ENCODE measurements around the gene GKN1. TPM values are rescaled to one million over a fixed set of nuclear protein-coding genes. Genes with fewer than 3 reads are reported as not detected.
A peak's percentile ranks its signal among the peaks of the same experiment; 100 is the strongest.

GKN1 gene, protein sequence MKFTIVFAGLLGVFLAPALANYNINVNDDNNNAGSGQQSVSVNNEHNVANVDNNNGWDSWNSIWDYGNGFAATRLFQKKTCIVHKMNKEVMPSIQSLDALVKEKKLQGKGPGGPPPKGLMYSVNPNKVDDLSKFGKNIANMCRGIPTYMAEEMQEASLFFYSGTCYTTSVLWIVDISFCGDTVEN
- polyA plus RNA-seq, result 1 to 10 TPM in 1 of 4 donors, under 1 TPM in 1, not detected in 2; 0.12 to 1.9 TPM
- long read RNA-seq, donor 1, result 0 reads
- long read RNA-seq, donor 2, result 0 reads
- long read RNA-seq, donor 3, result 0 reads
- long read RNA-seq, donor 4, result 0 reads
- long read RNA-seq, donor 5, result 0 reads
- long read RNA-seq, donor 6, result 0 reads
- long read RNA-seq, donor 7, result 0 reads
- long read RNA-seq, donor 8, result 0 reads
- long read RNA-seq, donor 9, result 0 reads
- long read RNA-seq, donor 10, result 0 reads

GRCh38 chr2:68974251-68974650, at the start of gene GKN1:
Gene GKN1, plus strand, starts transcription at chr2:68974636. Its CDS starts 42 bp downstream, at chr2:68974678.
- H3K4me1 ChIP-seq (ENCODE audit: control insufficient read depth in 3 of 3, insufficient read depth in 2 of 3, low read depth in 1 of 3, low read length in 2 of 3), result no peaks in the 10 kb centered on the region
- 52 to 59% (median 54%) methylated on average over 3 of the region's 3 CpGs for WGBS, 3 donors
- no peak for DNase-seq
- peaks cover 0 to 3% (median 2%) of the 10 kb centered on the region in 3 donors for H3K27me3 ChIP-seq (ENCODE audit: control insufficient read depth in 3 of 3, insufficient read depth in 3 of 3, low read length in 3 of 3)
- no peak for FAIRE-seq
- H3K27ac ChIP-seq (ENCODE audit: low read depth in 1 of 3, low read length in 2 of 3), result no peak within 1 kb of the TSS
- H3K9me3 ChIP-seq (ENCODE audit: control insufficient read depth in 2 of 2, insufficient read depth in 1 of 2, low read depth in 1 of 2, low read length in 1 of 2), result no peaks in the 10 kb centered on the region
- no peak within 1 kb of the TSS for H3K4me3 ChIP-seq (ENCODE audit: low read depth in 1 of 3, low read length in 3 of 3)
- H3K36me3 ChIP-seq (ENCODE audit: control insufficient read depth in 3 of 3, insufficient read depth in 2 of 3, low read depth in 1 of 3, low read length in 3 of 3), result no peaks in the 10 kb centered on the region

- WGBS, 3 donors, result 37 to 44% (median 41%) methylated on average over 9 of the region's 9 CpGs
- DNase-seq, result peak; percentile 42 to 61
- Histone ChIP-seq H3K9me3 (ENCODE audit: control insufficient read depth in 2 of 2, insufficient read depth in 1 of 2, low read depth in 1 of 2, low read length in 1 of 2) (no peaks in the 10 kb centered on the region), H3K27me3 (ENCODE audit: control insufficient read depth in 3 of 3, insufficient read depth in 3 of 3, low read length in 3 of 3) (no peaks in the 10 kb centered on the region), H3K4me1 (ENCODE audit: control insufficient read depth in 3 of 3, insufficient read depth in 2 of 3, low read depth in 1 of 3, low read length in 2 of 3) (no peaks in the 10 kb centered on the region), H3K4me3 (ENCODE audit: low read depth in 1 of 3, low read length in 3 of 3) (no peak overlapping the region), H3K36me3 (ENCODE audit: control insufficient read depth in 3 of 3, insufficient read depth in 2 of 3, low read depth in 1 of 3, low read length in 3 of 3) (no peaks in the 10 kb centered on the region), H3K27ac (ENCODE audit: low read depth in 1 of 3, low read length in 2 of 3) (no peak overlapping the region)
- no peak for FAIRE-seq
Measured at GRCh38 chr2:68925295-68925896, 49.0 kb upstream of the GKN1 start.

DNA sequence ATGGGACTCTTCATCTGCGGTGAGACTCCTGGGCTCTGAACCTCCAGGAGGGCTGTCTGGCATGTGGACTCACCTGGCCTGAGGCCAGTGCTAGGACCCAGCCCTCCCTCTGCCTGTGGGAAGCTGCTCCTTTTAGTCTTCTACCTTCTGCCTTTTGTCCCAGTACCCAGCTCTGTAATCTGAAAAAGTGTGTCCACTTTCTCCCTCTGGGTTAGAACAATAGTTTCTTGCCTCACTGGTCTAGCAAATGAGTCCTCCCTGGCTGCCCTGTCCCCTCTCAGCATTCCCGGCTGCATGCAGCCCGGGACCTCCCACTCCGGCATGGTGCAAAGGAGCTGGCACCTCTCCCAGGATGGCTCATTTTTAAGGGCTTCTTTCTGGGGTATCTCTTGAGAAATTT, 47.6 kb upstream of the GKN1 start:
- 51 to 71% (median 59%) methylated on average over 4 of the region's 4 CpGs for WGBS, 3 donors
- no peak for FAIRE-seq
- no peak for DNase-seq
- no peaks in the 10 kb centered on the region for H3K4me1 ChIP-seq (ENCODE audit: control insufficient read depth in 3 of 3, insufficient read depth in 2 of 3, low read depth in 1 of 3, low read length in 2 of 3)
- no peaks in the 10 kb centered on the region for H3K9me3 ChIP-seq (ENCODE audit: control insufficient read depth in 2 of 2, insufficient read depth in 1 of 2, low read depth in 1 of 2, low read length in 1 of 2)
- H3K4me3 ChIP-seq (ENCODE audit: low read depth in 1 of 3, low read length in 3 of 3), result no peak overlapping the region
- H3K36me3 ChIP-seq (ENCODE audit: control insufficient read depth in 3 of 3, insufficient read depth in 2 of 3, low read depth in 1 of 3, low read length in 3 of 3), result no peaks in the 10 kb centered on the region
- H3K27ac ChIP-seq (ENCODE audit: low read depth in 1 of 3, low read length in 2 of 3), result no peak overlapping the region
- no peaks in the 10 kb centered on the region for H3K27me3 ChIP-seq (ENCODE audit: control insufficient read depth in 3 of 3, insufficient read depth in 3 of 3, low read length in 3 of 3)

GRCh38 chr2:68931149-68931711, 43.2 kb upstream of the GKN1 start:
- DNase-seq, result no peak
- 76 to 87% (median 83%) methylated on average over 3 of the region's 3 CpGs for WGBS, 3 donors
- Histone ChIP-seq H3K27me3 (ENCODE audit: control insufficient read depth in 3 of 3, insufficient read depth in 3 of 3, low read length in 3 of 3) (peaks cover 0 to 4% (median 0%) of the 10 kb centered on the region in 3 donors), H3K36me3 (ENCODE audit: control insufficient read depth in 3 of 3, insufficient read depth in 2 of 3, low read depth in 1 of 3, low read length in 3 of 3) (no peaks in the 10 kb centered on the region), H3K9me3 (ENCODE audit: control insufficient read depth in 2 of 2, insufficient read depth in 1 of 2, low read depth in 1 of 2, low read length in 1 of 2) (no peaks in the 10 kb centered on the region), H3K27ac (ENCODE audit: low read depth in 1 of 3, low read length in 2 of 3) (no peak overlapping the region), H3K4me3 (ENCODE audit: low read depth in 1 of 3, low read length in 3 of 3) (no peak overlapping the region), H3K4me1 (ENCODE audit: control insufficient read depth in 3 of 3, insufficient read depth in 2 of 3, low read depth in 1 of 3, low read length in 2 of 3) (no peaks in the 10 kb centered on the region)
- FAIRE-seq, result no peak

- DNase-seq, result no peak
- Histone ChIP-seq H3K36me3 (ENCODE audit: control insufficient read depth in 3 of 3, insufficient read depth in 2 of 3, low read depth in 1 of 3, low read length in 3 of 3) (no peaks in the 10 kb centered on the region), H3K4me3 (ENCODE audit: low read depth in 1 of 3, low read length in 3 of 3) (no peak overlapping the region), H3K9me3 (ENCODE audit: control insufficient read depth in 2 of 2, insufficient read depth in 1 of 2, low read depth in 1 of 2, low read length in 1 of 2) (no peaks in the 10 kb centered on the region), H3K27ac (ENCODE audit: low read depth in 1 of 3, low read length in 2 of 3) (no peak overlapping the region), H3K27me3 (ENCODE audit: control insufficient read depth in 3 of 3, insufficient read depth in 3 of 3, low read length in 3 of 3) (peaks cover 0 to 4% (median 0%) of the 10 kb centered on the region in 3 donors), H3K4me1 (ENCODE audit: control insufficient read depth in 3 of 3, insufficient read depth in 2 of 3, low read depth in 1 of 3, low read length in 2 of 3) (no peaks in the 10 kb centered on the region)
- no peak for FAIRE-seq
- 46 to 74% (median 63%) methylated on average over 4 of the region's 4 CpGs for WGBS, 3 donors
Measured at GRCh38 chr2:68931799-68932198, 42.6 kb upstream of the GKN1 start.

- Histone ChIP-seq H3K36me3 (ENCODE audit: control insufficient read depth in 3 of 3, insufficient read depth in 2 of 3, low read depth in 1 of 3, low read length in 3 of 3) (no peaks in the 10 kb centered on the region), H3K9me3 (ENCODE audit: control insufficient read depth in 2 of 2, insufficient read depth in 1 of 2, low read depth in 1 of 2, low read length in 1 of 2) (no peaks in the 10 kb centered on the region), H3K27me3 (ENCODE audit: control insufficient read depth in 3 of 3, insufficient read depth in 3 of 3, low read length in 3 of 3) (peaks cover 0 to 4% (median 0%) of the 10 kb centered on the region in 3 donors), H3K27ac (ENCODE audit: low read depth in 1 of 3, low read length in 2 of 3) (no peak overlapping the region), H3K4me3 (ENCODE audit: low read depth in 1 of 3, low read length in 3 of 3) (no peak overlapping the region), H3K4me1 (ENCODE audit: control insufficient read depth in 3 of 3, insufficient read depth in 2 of 3, low read depth in 1 of 3, low read length in 2 of 3) (no peaks in the 10 kb centered on the region)
- DNase-seq (no peak), FAIRE-seq (no peak)
- 73 to 80% (median 79%) methylated on average over 4 of the region's 4 CpGs for WGBS, 3 donors
Measured at GRCh38 chr2:68932402-68932801, 42.0 kb upstream of the GKN1 start.

- Histone ChIP-seq H3K27me3 (ENCODE audit: control insufficient read depth in 3 of 3, insufficient read depth in 3 of 3, low read length in 3 of 3) (peaks cover 0 to 4% (median 0%) of the 10 kb centered on the region in 3 donors), H3K4me1 (ENCODE audit: control insufficient read depth in 3 of 3, insufficient read depth in 2 of 3, low read depth in 1 of 3, low read length in 2 of 3) (no peaks in the 10 kb centered on the region), H3K4me3 (ENCODE audit: low read depth in 1 of 3, low read length in 3 of 3) (no peak overlapping the region), H3K9me3 (ENCODE audit: control insufficient read depth in 2 of 2, insufficient read depth in 1 of 2, low read depth in 1 of 2, low read length in 1 of 2) (no peaks in the 10 kb centered on the region), H3K36me3 (ENCODE audit: control insufficient read depth in 3 of 3, insufficient read depth in 2 of 3, low read depth in 1 of 3, low read length in 3 of 3) (no peaks in the 10 kb centered on the region), H3K27ac (ENCODE audit: low read depth in 1 of 3, low read length in 2 of 3) (no peak overlapping the region)
- DNase-seq, result no peak
- FAIRE-seq, result no peak
- WGBS, 3 donors, result 86 to 89% (median 87%) methylated on average over 3 of the region's 3 CpGs
Measured at GRCh38 chr2:68934021-68934420, 40.4 kb upstream of the GKN1 start.

- no peaks in the 10 kb centered on the region for H3K4me1 ChIP-seq (ENCODE audit: control insufficient read depth in 3 of 3, insufficient read depth in 2 of 3, low read depth in 1 of 3, low read length in 2 of 3)
Measured at GRCh38 chr2:68935471-68935870, 39.0 kb upstream of the GKN1 start.

More at GRCh38 chr2:68935471-68935870, 39.0 kb upstream of the GKN1 start:
- Histone ChIP-seq H3K36me3 (ENCODE audit: control insufficient read depth in 3 of 3, insufficient read depth in 2 of 3, low read depth in 1 of 3, low read length in 3 of 3) (no peaks in the 10 kb centered on the region), H3K27ac (ENCODE audit: low read depth in 1 of 3, low read length in 2 of 3) (no peak overlapping the region), H3K27me3 (ENCODE audit: control insufficient read depth in 3 of 3, insufficient read depth in 3 of 3, low read length in 3 of 3) (peaks cover 0 to 4% (median 0%) of the 10 kb centered on the region in 3 donors), H3K4me3 (ENCODE audit: low read depth in 1 of 3, low read length in 3 of 3) (no peak overlapping the region), H3K9me3 (ENCODE audit: control insufficient read depth in 2 of 2, insufficient read depth in 1 of 2, low read depth in 1 of 2, low read length in 1 of 2) (no peaks in the 10 kb centered on the region)
- FAIRE-seq, result no peak
- 72 to 91% (median 75%) methylated on average over 5 of the region's 5 CpGs for WGBS, 3 donors
- no peak for DNase-seq

Data from small intestine (tissue), 16 donors.